Activated T-cell treated with anti-CD3 and anti-CD28 coated beads, Interleukin-2, amount 50 U/mL, for 72 hours (primary cell): ENCODE results near the gene GPRIN3. TPM values are rescaled to one million over a fixed set of nuclear protein-coding genes. Genes with fewer than 3 reads are reported as not detected.
"Not testable (repeated sequence)": the region's sequence is repeated elsewhere in the genome, so short reads cannot be mapped to it uniquely, and the experiment has no call there.

Experiments
- ATAC-seq, 2 donors: fragments of 150-1000 bp; cut with Tn5 transposase; replicated peaks in 1 of 2; 2 replicates each; pipeline ENCODE4 v1.10.0; 2021; ENCODE audit warnings: moderate library complexity in 2 of 2, mild to moderate bottlenecking in 1 of 2
- DNase-seq, 2 donors: peaks; one replicate each; pipeline ENCODE4 v3.0.0; 2021 to 2022; ENCODE audit warnings: mixed read lengths in 1 of 2
- H3K27ac Mint-ChIP-seq: one replicate; pipeline ENCODE4 v1.8.0; 2022; ENCODE audit warnings: mild to moderate bottlenecking, moderate library complexity, mixed read lengths
- H3K27me3 Mint-ChIP-seq: one replicate; pipeline ENCODE4 v1.8.0; 2022; ENCODE audit warnings: low read depth, mixed read lengths
- H3K36me3 Mint-ChIP-seq, 2 donors: one replicate each; pipeline ENCODE4 v1.8.0; 2022; ENCODE audit warnings: mixed read lengths in 2 of 2, mild to moderate bottlenecking in 1 of 2; ENCODE audit not compliant: insufficient read depth in 2 of 2
- H3K4me1 Mint-ChIP-seq: one replicate; pipeline ENCODE4 v1.8.0; 2022; ENCODE audit warnings: low read depth, mixed read lengths
- H3K4me3 Mint-ChIP-seq, 2 donors: one replicate each; pipeline ENCODE4 v1.8.0; 2022; ENCODE audit warnings: mild to moderate bottlenecking in 2 of 2, mixed read lengths in 2 of 2, moderate library complexity in 2 of 2
- H3K9me3 Mint-ChIP-seq, 2 donors: one replicate each; pipeline ENCODE4 v1.8.0; 2022; ENCODE audit warnings: mixed read lengths in 2 of 2
- total RNA-seq, 2 donors: library from RNA; stranded (reverse); gene quantifications; one replicate each; pipeline ENCODE4 v1.2.3, GENCODE V29; 2022

GPRIN3 gene
- total RNA-seq, 2 donors from 2014 or later: 19.9 to 32.3 TPM

- Mint-ChIP-seq H3K9me3 (no peaks in the 10 kb centered on the region), H3K27ac (peak overlapping the region; percentile 57), H3K36me3 (peaks cover 2 to 7% of the 10 kb centered on the region in 2 donors), H3K4me1 (peaks cover 71% of the 10 kb centered on the region), H3K27me3 (no peaks in the 10 kb centered on the region), H3K4me3 (no peak overlapping the region)
- ATAC-seq (no peak), DNase-seq (no peak)
Observed at GRCh38 chr4:89258506-89258905, 49.1 kb downstream of the GPRIN3 start.

GRCh38 chr4:89257376-89257775 is 50.2 kb downstream of the GPRIN3 start:
- peaks cover 72% of the 10 kb centered on the region for H3K4me1 Mint-ChIP-seq
- no peak for ATAC-seq
- DNase-seq: no peak
- H3K27me3 Mint-ChIP-seq: no peaks in the 10 kb centered on the region
- peak overlapping the region; percentile 76 for H3K27ac Mint-ChIP-seq
- H3K9me3 Mint-ChIP-seq: no peaks in the 10 kb centered on the region
- peak overlapping the region in 1 of 2 donors; percentile 63 for H3K4me3 Mint-ChIP-seq
- H3K36me3 Mint-ChIP-seq: peaks cover 2 to 5% of the 10 kb centered on the region in 2 donors

GRCh38 chr4:89256203-89256800 is 51.3 kb downstream of the GPRIN3 start:
- no peaks in the 10 kb centered on the region for H3K9me3 Mint-ChIP-seq
- H3K36me3 Mint-ChIP-seq: peaks cover 2 to 5% of the 10 kb centered on the region in 2 donors
- no peaks in the 10 kb centered on the region for H3K27me3 Mint-ChIP-seq
- peak overlapping the region; percentile 83 for H3K27ac Mint-ChIP-seq
- H3K4me3 Mint-ChIP-seq: peak overlapping the region in 1 of 2 donors; percentile 58
- ATAC-seq (peak in 1 of 2 donors; percentile 24), DNase-seq (no peak)
- peaks cover 74% of the 10 kb centered on the region for H3K4me1 Mint-ChIP-seq

- Mint-ChIP-seq H3K4me3 (peak overlapping the region in 1 of 2 donors; percentile 24), H3K27me3 (no peaks in the 10 kb centered on the region), H3K36me3 (peaks cover 2 to 7% of the 10 kb centered on the region in 2 donors), H3K9me3 (no peaks in the 10 kb centered on the region), H3K27ac (peak overlapping the region; percentile 76), H3K4me1 (peaks cover 60% of the 10 kb centered on the region)
- ATAC-seq (peak; percentile 49 to 74), DNase-seq (peak; percentile 32 to 58)
Observed at GRCh38 chr4:89254847-89255246, 52.8 kb downstream of the GPRIN3 start.

GRCh38 chr4:89254347-89254746 is 53.3 kb downstream of the GPRIN3 start:
- not testable (repeated sequence) for DNase-seq, ATAC-seq, H3K9me3 Mint-ChIP-seq, H3K27ac Mint-ChIP-seq, H3K27me3 Mint-ChIP-seq, H3K4me3 Mint-ChIP-seq
- Mint-ChIP-seq H3K36me3 (peaks cover 4 to 12% of the 10 kb centered on the region in 2 donors), H3K4me1 (peaks cover 55% of the 10 kb centered on the region)

- DNase-seq (no peak), ATAC-seq (no peak)
- H3K4me1 Mint-ChIP-seq: peaks cover 53% of the 10 kb centered on the region
- H3K27me3 Mint-ChIP-seq: no peaks in the 10 kb centered on the region
- H3K4me3 Mint-ChIP-seq: no peak overlapping the region
- H3K27ac Mint-ChIP-seq: peak overlapping the region; percentile 65
- H3K9me3 Mint-ChIP-seq: no peaks in the 10 kb centered on the region
- peaks cover 4 to 13% of the 10 kb centered on the region in 2 donors for H3K36me3 Mint-ChIP-seq
Observed at GRCh38 chr4:89253935-89254334, 53.7 kb downstream of the GPRIN3 start.

- no peak overlapping the region for H3K4me3 Mint-ChIP-seq
Observed at GRCh38 chr4:89253311-89253710, 54.3 kb downstream of the GPRIN3 start.

GRCh38 chr4:89251396-89251795 is 56.2 kb downstream of the GPRIN3 start:
- H3K4me3 Mint-ChIP-seq: no peak overlapping the region
- peak overlapping the region; percentile 86 for H3K27ac Mint-ChIP-seq
- H3K36me3 Mint-ChIP-seq: peaks cover 7 to 20% of the 10 kb centered on the region in 2 donors
- H3K9me3 Mint-ChIP-seq: no peaks in the 10 kb centered on the region
- H3K4me1 Mint-ChIP-seq: peaks cover 39% of the 10 kb centered on the region
- DNase-seq (no peak), ATAC-seq (no peak)
- no peaks in the 10 kb centered on the region for H3K27me3 Mint-ChIP-seq

More at GRCh38 chr4:89253311-89253710, 54.3 kb downstream of the GPRIN3 start:
- no peaks in the 10 kb centered on the region for H3K9me3 Mint-ChIP-seq
- H3K4me1 Mint-ChIP-seq: peaks cover 48% of the 10 kb centered on the region
- peaks cover 4 to 13% of the 10 kb centered on the region in 2 donors for H3K36me3 Mint-ChIP-seq
- DNase-seq (no peak), ATAC-seq (no peak)
- no peak overlapping the region for H3K27ac Mint-ChIP-seq
- H3K27me3 Mint-ChIP-seq: no peaks in the 10 kb centered on the region

- no peak for DNase-seq
- no peak overlapping the region for H3K4me3 Mint-ChIP-seq
- H3K4me1 Mint-ChIP-seq: peaks cover 39% of the 10 kb centered on the region
- H3K27ac Mint-ChIP-seq: no peak overlapping the region
- no peaks in the 10 kb centered on the region for H3K27me3 Mint-ChIP-seq
- no peaks in the 10 kb centered on the region for H3K9me3 Mint-ChIP-seq
- no peak for ATAC-seq
- peaks cover 7 to 19% of the 10 kb centered on the region in 2 donors for H3K36me3 Mint-ChIP-seq
Observed at GRCh38 chr4:89249716-89250361, 57.8 kb downstream of the GPRIN3 start.

- Mint-ChIP-seq H3K4me1 (peaks cover 39% of the 10 kb centered on the region), H3K9me3 (no peaks in the 10 kb centered on the region), H3K27me3 (no peaks in the 10 kb centered on the region), H3K4me3 (no peak overlapping the region), H3K36me3 (peaks cover 5 to 15% of the 10 kb centered on the region in 2 donors), H3K27ac (no peak overlapping the region)
- ATAC-seq (no peak), DNase-seq (no peak)
Observed at GRCh38 chr4:89249313-89249712, 58.3 kb downstream of the GPRIN3 start.

- ATAC-seq: no peak
- Mint-ChIP-seq H3K36me3 (peaks cover 5 to 15% of the 10 kb centered on the region in 2 donors), H3K4me3 (no peak overlapping the region), H3K27me3 (no peaks in the 10 kb centered on the region), H3K4me1 (peaks cover 44% of the 10 kb centered on the region), H3K9me3 (no peaks in the 10 kb centered on the region), H3K27ac (no peak overlapping the region)
- no peak for DNase-seq
Observed at GRCh38 chr4:89248879-89249281, 58.7 kb downstream of the GPRIN3 start.

- no peaks in the 10 kb centered on the region for H3K27me3 Mint-ChIP-seq
- H3K4me1 Mint-ChIP-seq: peaks cover 53% of the 10 kb centered on the region
- no peak for ATAC-seq
- no peaks in the 10 kb centered on the region for H3K9me3 Mint-ChIP-seq
- no peak overlapping the region for H3K27ac Mint-ChIP-seq
- no peak for DNase-seq
- H3K36me3 Mint-ChIP-seq: peaks cover 5 to 15% of the 10 kb centered on the region in 2 donors
- no peak overlapping the region for H3K4me3 Mint-ChIP-seq
Observed at GRCh38 chr4:89247951-89248350, 59.6 kb downstream of the GPRIN3 start.

- Mint-ChIP-seq H3K4me3 (no peak overlapping the region), H3K27ac (peak overlapping the region; percentile 28), H3K4me1 (peaks cover 53% of the 10 kb centered on the region), H3K9me3 (no peaks in the 10 kb centered on the region), H3K36me3 (peaks cover 5 to 15% of the 10 kb centered on the region in 2 donors), H3K27me3 (no peaks in the 10 kb centered on the region)
- ATAC-seq (no peak), DNase-seq (no peak)
Observed at GRCh38 chr4:89245459-89245858, 62.1 kb downstream of the GPRIN3 start.
